ENCODE measurements around the gene LMCD1. TPM values are rescaled to one million over a fixed set of nuclear protein-coding genes. Genes with fewer than 3 reads are reported as not detected.

Gene LMCD1
- total and polyA plus RNA-seq, 8 donors, result 14.0 to 39.4 (median 17.4) TPM

DNA sequence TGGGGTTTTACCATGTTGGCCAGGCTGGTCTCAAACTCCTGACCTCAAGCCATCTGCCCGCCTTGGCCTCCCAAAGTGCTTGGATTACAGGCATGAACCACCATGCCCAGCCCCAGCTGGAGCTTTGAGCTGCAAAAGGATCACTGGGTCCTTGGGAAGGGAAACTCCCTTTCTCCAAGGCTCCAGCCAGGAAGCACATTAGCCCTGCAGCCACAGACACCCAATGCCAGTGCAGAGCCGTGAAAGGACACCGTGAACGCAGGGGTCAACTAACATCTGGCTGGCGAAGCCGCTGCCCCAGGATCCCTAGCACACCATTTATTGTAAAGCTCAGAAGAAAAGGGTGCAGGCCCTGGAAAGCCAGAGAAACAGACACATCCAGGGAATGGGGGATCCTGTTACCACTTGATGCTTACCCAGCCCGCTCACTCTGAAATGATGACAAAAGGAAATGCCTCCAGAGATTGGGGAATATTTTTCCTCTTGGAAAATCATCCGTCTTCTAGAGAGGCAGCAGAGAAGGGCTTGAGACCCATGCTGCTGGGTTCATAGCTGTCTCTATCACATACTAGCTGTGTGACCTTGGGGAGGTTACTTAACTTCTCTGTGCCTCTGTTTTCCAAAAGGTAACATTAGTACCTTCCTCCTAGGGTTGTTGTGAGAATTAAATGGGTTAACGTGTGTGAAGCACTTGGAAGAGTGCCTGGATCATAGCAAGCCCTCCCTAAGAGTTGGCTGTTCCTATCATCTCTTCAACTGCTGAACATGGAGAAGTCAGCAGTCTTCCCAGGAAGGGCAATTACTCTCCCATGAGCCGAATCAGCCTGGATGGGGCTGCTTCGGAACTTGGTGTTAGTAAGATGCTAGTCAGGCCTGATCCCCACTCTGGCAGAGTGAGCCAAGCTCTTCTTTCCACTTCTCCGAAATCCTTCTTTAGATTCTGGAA, 40.8 kb downstream of the LMCD1 start:
- TF ChIP-seq, protein P1, sequence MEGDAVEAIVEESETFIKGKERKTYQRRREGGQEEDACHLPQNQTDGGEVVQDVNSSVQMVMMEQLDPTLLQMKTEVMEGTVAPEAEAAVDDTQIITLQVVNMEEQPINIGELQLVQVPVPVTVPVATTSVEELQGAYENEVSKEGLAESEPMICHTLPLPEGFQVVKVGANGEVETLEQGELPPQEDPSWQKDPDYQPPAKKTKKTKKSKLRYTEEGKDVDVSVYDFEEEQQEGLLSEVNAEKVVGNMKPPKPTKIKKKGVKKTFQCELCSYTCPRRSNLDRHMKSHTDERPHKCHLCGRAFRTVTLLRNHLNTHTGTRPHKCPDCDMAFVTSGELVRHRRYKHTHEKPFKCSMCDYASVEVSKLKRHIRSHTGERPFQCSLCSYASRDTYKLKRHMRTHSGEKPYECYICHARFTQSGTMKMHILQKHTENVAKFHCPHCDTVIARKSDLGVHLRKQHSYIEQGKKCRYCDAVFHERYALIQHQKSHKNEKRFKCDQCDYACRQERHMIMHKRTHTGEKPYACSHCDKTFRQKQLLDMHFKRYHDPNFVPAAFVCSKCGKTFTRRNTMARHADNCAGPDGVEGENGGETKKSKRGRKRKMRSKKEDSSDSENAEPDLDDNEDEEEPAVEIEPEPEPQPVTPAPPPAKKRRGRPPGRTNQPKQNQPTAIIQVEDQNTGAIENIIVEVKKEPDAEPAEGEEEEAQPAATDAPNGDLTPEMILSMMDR (IDR thresholded peaks at IDR 0.05), result no peak
- no peak for DNase-seq

GRCh38 chr3:8546609-8547008, 45.0 kb downstream of the LMCD1 start:
- Histone ChIP-seq H3K4me3 (no peak overlapping the region), H3K27me3 (no peaks in the 10 kb centered on the region), H3K36me3 (peaks cover 0 to 13% (median 3%) of the 10 kb centered on the region in 3 donors), H3K9me3 (no peaks in the 10 kb centered on the region), H3K4me1 (no peaks in the 10 kb centered on the region), H3K27ac (no peak overlapping the region)
- no peak for DNase-seq
- intact Hi-C loops (cut with DNase I), result no loop called here
- no peak for ATAC-seq
- TF ChIP-seq, protein P1 (IDR thresholded peaks at IDR 0.05), result no peak
- 66 to 76% methylated on average over 4 of the region's 4 CpGs for WGBS, 2 donors
- no peak for FAIRE-seq

More for the DNA sequence above, 40.8 kb downstream of the LMCD1 start:
- FAIRE-seq (no peak), ATAC-seq (no peak)
- peaks cover 0 to 31% (median 0%) of the 10 kb centered on the region in 3 donors for H3K36me3 ChIP-seq
- H3K27me3 ChIP-seq, result no peaks in the 10 kb centered on the region
- WGBS, 2 donors, result 82 to 86% methylated on average over 12 of the region's 12 CpGs
- H3K27ac ChIP-seq, result no peak overlapping the region
- no peaks in the 10 kb centered on the region for H3K9me3 ChIP-seq
- H3K4me3 ChIP-seq, result no peak overlapping the region
- H3K4me1 ChIP-seq, result no peaks in the 10 kb centered on the region
- intact Hi-C loops (cut with DNase I), result no loop called here

DNA sequence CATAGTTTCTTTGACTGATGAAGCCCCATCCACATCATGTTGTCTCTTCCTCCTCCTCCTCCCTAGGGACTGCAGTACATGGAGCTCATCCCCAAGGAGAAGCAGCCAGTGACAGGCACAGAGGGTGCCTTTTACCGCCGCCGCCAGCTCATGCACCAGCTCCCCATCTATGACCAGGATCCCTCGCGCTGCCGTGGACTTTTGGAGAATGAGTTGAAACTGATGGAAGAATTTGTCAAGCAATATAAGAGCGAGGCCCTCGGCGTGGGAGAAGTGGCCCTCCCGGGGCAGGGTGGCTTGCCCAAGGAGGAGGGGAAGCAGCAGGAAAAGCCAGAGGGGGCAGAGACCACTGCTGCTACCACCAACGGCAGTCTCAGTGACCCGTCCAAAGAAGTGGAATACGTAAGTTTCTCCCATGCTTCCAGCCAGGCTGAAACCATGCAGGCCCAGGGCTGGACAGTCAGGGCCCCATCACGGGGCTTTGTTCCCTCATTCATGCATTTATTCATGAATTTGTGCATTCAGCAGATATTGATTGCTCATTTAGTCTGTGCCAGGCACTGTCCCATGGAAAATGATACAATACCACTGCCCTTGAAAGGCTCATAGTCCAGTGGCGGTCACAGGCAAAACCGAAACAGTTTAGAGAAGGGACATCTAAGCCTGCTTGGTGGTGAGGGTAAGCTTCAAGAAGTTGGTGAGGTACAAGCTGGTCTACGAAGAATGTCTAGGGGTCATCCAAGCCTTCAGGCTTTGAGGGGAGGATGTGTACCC, 47.1 kb downstream of the LMCD1 start:
- ATAC-seq, result no peak
- no peak overlapping the region for H3K27ac ChIP-seq
- no peaks in the 10 kb centered on the region for H3K4me1 ChIP-seq
- H3K9me3 ChIP-seq, result no peaks in the 10 kb centered on the region
- intact Hi-C loops (cut with DNase I), result no loop called here
- FAIRE-seq, result no peak
- 94 to 95% methylated on average over 17 of the region's 17 CpGs for WGBS, 2 donors
- no peak for DNase-seq
- no peak overlapping the region for H3K4me3 ChIP-seq
- H3K36me3 ChIP-seq, result peaks cover 0 to 13% (median 3%) of the 10 kb centered on the region in 3 donors
- no peaks in the 10 kb centered on the region for H3K27me3 ChIP-seq
- TF ChIP-seq, protein P1 (IDR thresholded peaks at IDR 0.05), result no peak

- Histone ChIP-seq H3K27me3 (no peaks in the 10 kb centered on the region), H3K9me3 (no peaks in the 10 kb centered on the region), H3K4me3 (no peak overlapping the region), H3K4me1 (no peaks in the 10 kb centered on the region), H3K27ac (no peak overlapping the region), H3K36me3 (peaks cover 0 to 13% (median 3%) of the 10 kb centered on the region in 3 donors)
- no peak for ATAC-seq
- whole genome bisulfite sequencing, 2 donors, result 56 to 65% methylated on average over 1 of the region's 1 CpG
- DNase-seq, result no peak
- TF ChIP-seq, protein P1 (IDR thresholded peaks at IDR 0.05), result no peak
- intact Hi-C loops (cut with DNase I), result no loop called here
- FAIRE-seq, result no peak
Observed at GRCh38 chr3:8549354-8549753, 47.7 kb downstream of the LMCD1 start.

Measured in pancreas (tissue), 10 donors.